RWPE2 (cell line): ENCODE measurements around the gene ZBTB7C.

ENCODE experiments used
- ATAC-seq: fragments of 200-7000 bp; cut with Tn5 transposase; 3 replicates; pipeline ENCODE4 v1.9.1; 2021; ENCODE audit warnings: low read depth
- DNase-seq: peaks from one replicate; pipeline ENCODE4 v3.0.0-alpha.2; 2020; ENCODE audit warnings: low spot score
- H3K27ac ChIP-seq: fragments of 450-650 bp; 2 replicates; pipeline ENCODE4 v1.5.1; 2017; ENCODE audit warnings: mild to moderate bottlenecking; ENCODE audit not compliant: poor library complexity, severe bottlenecking
- H3K27me3 ChIP-seq: fragments of 250-450 bp; sonication (Bioruptor Pico); 2 replicates; pipeline ENCODE4 v1.5.1; 2021; ENCODE audit warnings: mild to moderate bottlenecking, moderate library complexity; ENCODE audit not compliant: insufficient read depth, poor library complexity, severe bottlenecking
- H3K36me3 ChIP-seq: fragments of 250-450 bp; sonication (Bioruptor Pico); 2 replicates; pipeline ENCODE4 v1.5.1; 2020; ENCODE audit warnings: low read depth, mild to moderate bottlenecking, moderate library complexity
- H3K4me1 ChIP-seq: fragments of 250-450 bp; sonication (Bioruptor Pico); 2 replicates; pipeline ENCODE4 v1.5.1; 2021; ENCODE audit warnings: mild to moderate bottlenecking, moderate library complexity; ENCODE audit not compliant: insufficient read depth, poor library complexity, severe bottlenecking
- H3K4me3 ChIP-seq: fragments of 250-450 bp; sonication (Bioruptor Pico); 2 replicates; pipeline ENCODE4 v1.5.1; 2021; ENCODE audit warnings: mild to moderate bottlenecking, moderate library complexity; ENCODE audit not compliant: severe bottlenecking
- H3K9me3 ChIP-seq: fragments of 250-450 bp; sonication (Bioruptor Pico); 2 replicates; pipeline ENCODE4 v1.5.1; 2021; ENCODE audit warnings: mild to moderate bottlenecking, moderate library complexity; ENCODE audit not compliant: severe bottlenecking
- TF ChIP-seq, protein P1 (sequence below): fragments of 450-650 bp; IDR thresholded peaks from one replicate; pipeline ENCODE4 v1.5.1; 2017; ENCODE audit warnings: mild to moderate bottlenecking, moderate library complexity; ENCODE audit not compliant: poor library complexity, severe bottlenecking

The ZBTB7C gene

DNA sequence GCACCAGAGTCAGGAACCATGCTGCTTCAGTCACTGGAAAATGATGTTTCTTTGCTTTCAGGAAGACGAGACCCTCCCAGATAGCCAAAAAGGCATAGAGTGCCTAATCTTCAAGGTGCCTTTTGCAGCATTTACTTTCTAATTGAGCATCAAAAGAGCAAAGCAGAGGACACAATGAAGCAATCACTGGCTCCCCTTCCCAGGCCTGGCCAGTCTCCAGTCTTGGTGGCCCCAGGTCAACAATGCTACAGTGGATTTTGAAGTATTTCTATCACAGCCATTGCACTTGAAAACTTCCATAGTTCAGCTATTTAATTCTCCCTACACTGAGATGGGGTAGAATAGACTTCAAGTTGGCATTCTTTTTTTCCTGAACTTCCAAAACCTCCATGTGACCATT is 15.4 kb downstream of the ZBTB7C start:
- no peak overlapping the region for H3K27ac ChIP-seq
- no peak for DNase-seq
- H3K9me3 ChIP-seq = no peaks in the 10 kb centered on the region
- ATAC-seq = no peak
- H3K27me3 ChIP-seq = no peaks in the 10 kb centered on the region
- TF ChIP-seq, protein P1, sequence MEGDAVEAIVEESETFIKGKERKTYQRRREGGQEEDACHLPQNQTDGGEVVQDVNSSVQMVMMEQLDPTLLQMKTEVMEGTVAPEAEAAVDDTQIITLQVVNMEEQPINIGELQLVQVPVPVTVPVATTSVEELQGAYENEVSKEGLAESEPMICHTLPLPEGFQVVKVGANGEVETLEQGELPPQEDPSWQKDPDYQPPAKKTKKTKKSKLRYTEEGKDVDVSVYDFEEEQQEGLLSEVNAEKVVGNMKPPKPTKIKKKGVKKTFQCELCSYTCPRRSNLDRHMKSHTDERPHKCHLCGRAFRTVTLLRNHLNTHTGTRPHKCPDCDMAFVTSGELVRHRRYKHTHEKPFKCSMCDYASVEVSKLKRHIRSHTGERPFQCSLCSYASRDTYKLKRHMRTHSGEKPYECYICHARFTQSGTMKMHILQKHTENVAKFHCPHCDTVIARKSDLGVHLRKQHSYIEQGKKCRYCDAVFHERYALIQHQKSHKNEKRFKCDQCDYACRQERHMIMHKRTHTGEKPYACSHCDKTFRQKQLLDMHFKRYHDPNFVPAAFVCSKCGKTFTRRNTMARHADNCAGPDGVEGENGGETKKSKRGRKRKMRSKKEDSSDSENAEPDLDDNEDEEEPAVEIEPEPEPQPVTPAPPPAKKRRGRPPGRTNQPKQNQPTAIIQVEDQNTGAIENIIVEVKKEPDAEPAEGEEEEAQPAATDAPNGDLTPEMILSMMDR = no peak
- H3K36me3 ChIP-seq = no peaks in the 10 kb centered on the region
- peaks cover 15% of the 10 kb centered on the region for H3K4me1 ChIP-seq
- no peak overlapping the region for H3K4me3 ChIP-seq

- ATAC-seq (peak; percentile 72; the same call in 2 of the 3 replicates), DNase-seq (no peak)
- TF ChIP-seq, protein P1 = no peak
- Histone ChIP-seq H3K36me3 (no peaks in the 10 kb centered on the region), H3K27me3 (no peaks in the 10 kb centered on the region), H3K27ac (no peak overlapping the region), H3K9me3 (no peaks in the 10 kb centered on the region), H3K4me3 (no peak overlapping the region), H3K4me1 (peaks cover 18% of the 10 kb centered on the region)
Measured at GRCh38 chr18:48393170-48393569, 16.0 kb downstream of the ZBTB7C start.

DNA sequence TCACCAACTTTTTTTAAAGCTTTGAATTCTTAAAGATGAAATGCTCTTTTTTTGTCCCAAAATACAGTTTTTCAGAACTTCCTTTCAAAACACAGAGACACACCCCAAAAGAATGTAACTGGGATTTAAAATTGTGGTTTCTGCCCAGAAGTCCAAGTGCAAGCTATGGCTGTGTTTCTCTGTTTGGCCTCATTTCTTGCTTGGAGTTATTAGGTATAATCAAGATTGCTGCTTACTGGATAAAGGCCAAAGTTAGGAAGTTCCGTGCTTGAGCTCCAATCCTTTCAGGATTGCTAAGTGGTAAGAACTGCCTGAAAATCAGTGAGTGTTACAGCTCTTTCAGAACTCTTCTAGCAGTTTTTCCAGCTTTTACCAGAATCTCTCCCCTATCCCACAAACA is 16.9 kb downstream of the ZBTB7C start:
- H3K4me3 ChIP-seq = no peak overlapping the region
- DNase-seq (no peak), ATAC-seq (no peak)
- H3K9me3 ChIP-seq = no peaks in the 10 kb centered on the region
- H3K4me1 ChIP-seq = peaks cover 18% of the 10 kb centered on the region
- H3K27me3 ChIP-seq = no peaks in the 10 kb centered on the region
- TF ChIP-seq, protein P1 = no peak
- no peak overlapping the region for H3K27ac ChIP-seq
- H3K36me3 ChIP-seq = no peaks in the 10 kb centered on the region

GRCh38 chr18:48391868-48392267 is 17.3 kb downstream of the ZBTB7C start:
- ATAC-seq (no peak), DNase-seq (no peak)
- H3K27me3 ChIP-seq = no peaks in the 10 kb centered on the region
- peaks cover 18% of the 10 kb centered on the region for H3K4me1 ChIP-seq
- H3K27ac ChIP-seq = no peak overlapping the region
- TF ChIP-seq, protein P1 = no peak
- H3K36me3 ChIP-seq = no peaks in the 10 kb centered on the region
- no peaks in the 10 kb centered on the region for H3K9me3 ChIP-seq
- no peak overlapping the region for H3K4me3 ChIP-seq

- H3K4me1 ChIP-seq = peaks cover 18% of the 10 kb centered on the region
- H3K36me3 ChIP-seq = no peaks in the 10 kb centered on the region
- H3K27ac ChIP-seq = no peak overlapping the region
- TF ChIP-seq, protein P1 = no peak
- ATAC-seq (no peak), DNase-seq (no peak)
- H3K4me3 ChIP-seq = no peak overlapping the region
- H3K27me3 ChIP-seq = no peaks in the 10 kb centered on the region
- no peaks in the 10 kb centered on the region for H3K9me3 ChIP-seq
Measured at GRCh38 chr18:48390641-48391040, 18.5 kb downstream of the ZBTB7C start.
